ENCODE data around the gene RPS6KA2. TPM values are rescaled to one million over a fixed set of nuclear protein-coding genes. Genes with fewer than 3 reads are reported as not detected.

RPS6KA2 gene
- total and polyA plus RNA-seq, 2 experiments from 2014 or later, result 45.1 to 49.0 TPM

- Histone ChIP-seq H3F3A (ENCODE audit: insufficient read depth) (no peaks in the 10 kb centered on the region), H2AFZ (no peak overlapping the region), H3K79me2 (ENCODE audit: insufficient read depth) (no peaks in the 10 kb centered on the region), H3K36me3 (ENCODE audit: low read depth) (no peaks in the 10 kb centered on the region), H3K4me2 (ENCODE audit: unreplicated experiment) (no peak overlapping the region), H3K27ac (no peak overlapping the region), H3K4me1 (ENCODE audit: insufficient read depth) (no peaks in the 10 kb centered on the region), H3K9ac (no peak overlapping the region), H3K27me3 (replicated peaks; ENCODE audit: insufficient read depth) (peaks cover 45% of the 10 kb centered on the region), H4K20me1 (ENCODE audit: insufficient read depth) (no peaks in the 10 kb centered on the region), H3K4me3 (no peak overlapping the region), H3K9me3 (ENCODE audit: low read depth) (no peaks in the 10 kb centered on the region), H3K9me2 (ENCODE audit: insufficient read depth) (no peaks in the 10 kb centered on the region)
- TF ChIP-seq EZH2phosphoT487 (IDR thresholded peaks at IDR 0.05; ENCODE audit: insufficient read depth, low read depth) (no peak), EZH2 (IDR thresholded peaks at IDR 0.05; ENCODE audit: insufficient read depth, poor library complexity, severe bottlenecking) (no peak)
- 78 to 81% methylated on average over 11 of the region's 11 CpGs for WGBS, 2 experiments (ENCODE audit: low coverage in 1 of 2, low lambda C conversion rate in 2 of 2, missing lambda C conversion rate in 2 of 2)
- in situ Hi-C loops (cut with MboI), result no loop called here
- DNase-seq, result no peak
These were observed 35.6 kb upstream of the RPS6KA2 start for GRCh38 chr6:166662690-166663089.

DNA sequence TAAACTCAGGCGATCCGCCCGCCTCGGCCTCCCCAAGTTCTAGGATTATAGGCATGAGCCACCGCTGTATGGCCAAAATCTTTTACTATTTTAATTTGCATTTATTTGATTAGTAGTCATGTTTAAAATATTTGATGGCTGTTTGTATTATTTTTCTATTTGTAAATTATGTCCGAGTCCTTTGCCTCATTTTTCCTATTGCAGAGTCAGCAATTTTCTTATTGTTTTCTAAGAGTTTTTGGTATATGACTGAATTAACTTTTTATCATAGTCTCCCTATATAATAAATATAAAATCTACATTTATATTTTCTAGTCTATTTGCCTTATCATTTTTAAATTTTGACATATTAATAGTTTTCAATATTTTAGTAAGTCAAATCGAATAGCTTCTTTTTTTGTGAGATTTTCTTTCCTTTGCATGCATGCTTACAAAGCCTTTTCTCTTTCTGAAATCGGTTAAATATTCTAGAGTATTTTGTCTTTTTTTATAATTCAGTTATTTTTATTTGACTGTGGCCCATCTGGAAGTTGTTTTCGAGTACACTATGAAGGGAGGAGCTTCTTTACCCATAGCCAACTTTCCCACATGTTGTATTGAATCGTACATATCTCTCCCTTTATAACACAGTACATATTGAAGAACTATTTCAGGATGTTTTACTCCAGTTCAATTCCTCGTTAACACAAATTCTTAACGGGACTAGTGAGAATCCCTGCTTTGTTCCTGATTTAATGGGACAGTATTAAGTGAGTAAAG, 34.5 kb upstream of the RPS6KA2 start:
- Histone ChIP-seq H3K27ac (no peak overlapping the region), H3K9me3 (ENCODE audit: low read depth) (no peaks in the 10 kb centered on the region), H3K27me3 (replicated peaks; ENCODE audit: insufficient read depth) (peaks cover 39% of the 10 kb centered on the region), H3K79me2 (ENCODE audit: insufficient read depth) (no peaks in the 10 kb centered on the region), H3K9ac (no peak overlapping the region), H3K36me3 (ENCODE audit: low read depth) (no peaks in the 10 kb centered on the region), H4K20me1 (ENCODE audit: insufficient read depth) (no peaks in the 10 kb centered on the region), H3K4me1 (ENCODE audit: insufficient read depth) (no peaks in the 10 kb centered on the region), H3K9me2 (ENCODE audit: insufficient read depth) (no peaks in the 10 kb centered on the region), H3F3A (ENCODE audit: insufficient read depth) (no peaks in the 10 kb centered on the region), H3K4me2 (ENCODE audit: unreplicated experiment) (no peak overlapping the region), H2AFZ (no peak overlapping the region), H3K4me3 (no peak overlapping the region)
- no peak for DNase-seq
- no peak for TF ChIP-seq EZH2phosphoT487 (IDR thresholded peaks at IDR 0.05; ENCODE audit: insufficient read depth, low read depth)
- TF ChIP-seq EZH2 (IDR thresholded peaks at IDR 0.05; ENCODE audit: insufficient read depth, poor library complexity, severe bottlenecking), result no peak
- 53 to 54% methylated on average over 12 of the region's 12 CpGs for WGBS, 2 experiments (ENCODE audit: low coverage in 1 of 2, low lambda C conversion rate in 2 of 2, missing lambda C conversion rate in 2 of 2)
- in situ Hi-C loops (cut with MboI), result no loop called here

- Histone ChIP-seq H3K4me3 (no peak overlapping the region), H3K4me2 (ENCODE audit: unreplicated experiment) (no peak overlapping the region), H3K79me2 (ENCODE audit: insufficient read depth) (no peaks in the 10 kb centered on the region), H3F3A (ENCODE audit: insufficient read depth) (no peaks in the 10 kb centered on the region), H3K9ac (no peak overlapping the region), H2AFZ (no peak overlapping the region), H3K27me3 (replicated peaks; ENCODE audit: insufficient read depth) (peaks cover 39% of the 10 kb centered on the region), H3K9me3 (ENCODE audit: low read depth) (no peaks in the 10 kb centered on the region), H3K27ac (no peak overlapping the region), H3K4me1 (ENCODE audit: insufficient read depth) (no peaks in the 10 kb centered on the region), H3K9me2 (ENCODE audit: insufficient read depth) (no peaks in the 10 kb centered on the region), H4K20me1 (ENCODE audit: insufficient read depth) (no peaks in the 10 kb centered on the region), H3K36me3 (ENCODE audit: low read depth) (no peaks in the 10 kb centered on the region)
- in situ Hi-C loops (cut with MboI), result no loop called here
- DNase-seq, result no peak
- 56 to 61% methylated on average over 5 of the region's 5 CpGs for WGBS, 2 experiments (ENCODE audit: low coverage in 1 of 2, low lambda C conversion rate in 2 of 2, missing lambda C conversion rate in 2 of 2)
- no peak for TF ChIP-seq EZH2phosphoT487 (IDR thresholded peaks at IDR 0.05; ENCODE audit: insufficient read depth, low read depth)
- no peak for TF ChIP-seq EZH2 (IDR thresholded peaks at IDR 0.05; ENCODE audit: insufficient read depth, poor library complexity, severe bottlenecking)
These were observed 33.2 kb upstream of the RPS6KA2 start for GRCh38 chr6:166660157-166660688.

DNA sequence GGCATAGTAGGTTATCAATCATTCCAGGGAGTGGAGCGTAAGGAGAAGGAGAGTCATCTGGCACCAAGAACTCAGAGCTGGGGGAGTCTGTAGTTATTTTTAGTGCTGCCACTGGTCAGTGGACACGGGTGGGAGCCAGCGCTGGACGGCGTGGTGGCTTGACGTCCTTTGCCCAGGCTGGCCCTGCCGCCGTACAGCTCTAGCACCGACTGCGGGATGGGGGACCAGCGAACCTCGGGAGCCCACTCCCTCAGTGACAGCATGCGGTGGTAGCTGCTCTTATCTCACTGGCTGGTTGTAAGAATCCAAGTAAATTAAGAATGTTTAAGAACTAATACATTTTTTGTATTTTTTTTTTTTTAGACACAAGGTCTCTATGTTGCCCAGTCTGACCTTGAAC, 32.5 kb upstream of the RPS6KA2 start:
- Histone ChIP-seq H2AFZ (no peak overlapping the region), H3K79me2 (ENCODE audit: insufficient read depth) (no peaks in the 10 kb centered on the region), H3K4me3 (no peak overlapping the region), H3F3A (ENCODE audit: insufficient read depth) (no peaks in the 10 kb centered on the region), H4K20me1 (ENCODE audit: insufficient read depth) (no peaks in the 10 kb centered on the region), H3K4me1 (ENCODE audit: insufficient read depth) (no peaks in the 10 kb centered on the region), H3K27me3 (replicated peaks; ENCODE audit: insufficient read depth) (peaks cover 44% of the 10 kb centered on the region), H3K4me2 (ENCODE audit: unreplicated experiment) (no peak overlapping the region), H3K36me3 (ENCODE audit: low read depth) (no peaks in the 10 kb centered on the region), H3K9me2 (ENCODE audit: insufficient read depth) (no peaks in the 10 kb centered on the region), H3K9me3 (ENCODE audit: low read depth) (no peaks in the 10 kb centered on the region), H3K27ac (no peak overlapping the region), H3K9ac (no peak overlapping the region)
- TF ChIP-seq EZH2phosphoT487 (IDR thresholded peaks at IDR 0.05; ENCODE audit: insufficient read depth, low read depth), result no peak
- TF ChIP-seq EZH2 (IDR thresholded peaks at IDR 0.05; ENCODE audit: insufficient read depth, poor library complexity, severe bottlenecking), result no peak
- WGBS, 2 experiments (ENCODE audit: low coverage in 1 of 2, low lambda C conversion rate in 2 of 2, missing lambda C conversion rate in 2 of 2), result 85 to 87% methylated on average over 13 of the region's 13 CpGs
- in situ Hi-C loops (cut with MboI), result no loop called here
- DNase-seq, result no peak

Data from GM23248 (cell line).